GM12878 (cell line): ENCODE measurements around the gene STAM2.

Experiments used
- CTCF ChIP-seq, 3 experiments: IDR thresholded peaks in 2 of 3; conservative IDR thresholded peaks in 1 of 3; 2 replicates each; pipeline ENCODE4 v1.5.1; 2011; ENCODE audit warnings: low read depth in 3 of 3, low read length in 3 of 3, mild to moderate bottlenecking in 3 of 3, control low read depth in 2 of 3, moderate library complexity in 2 of 3, inconsistent platforms in 1 of 3, mixed read lengths in 1 of 3; ENCODE audit not compliant: control insufficient read depth in 2 of 3, insufficient read depth in 1 of 3; ENCODE audit errors: extremely low read depth in 1 of 3
- TF ChIP-seq, protein P1 (sequence below): IDR thresholded peaks from 2 replicates; pipeline ENCODE4 v1.6.1; 2011; ENCODE audit warnings: mild to moderate bottlenecking, low read depth, low read length, moderate library complexity; ENCODE audit not compliant: insufficient replicate concordance

DNA sequence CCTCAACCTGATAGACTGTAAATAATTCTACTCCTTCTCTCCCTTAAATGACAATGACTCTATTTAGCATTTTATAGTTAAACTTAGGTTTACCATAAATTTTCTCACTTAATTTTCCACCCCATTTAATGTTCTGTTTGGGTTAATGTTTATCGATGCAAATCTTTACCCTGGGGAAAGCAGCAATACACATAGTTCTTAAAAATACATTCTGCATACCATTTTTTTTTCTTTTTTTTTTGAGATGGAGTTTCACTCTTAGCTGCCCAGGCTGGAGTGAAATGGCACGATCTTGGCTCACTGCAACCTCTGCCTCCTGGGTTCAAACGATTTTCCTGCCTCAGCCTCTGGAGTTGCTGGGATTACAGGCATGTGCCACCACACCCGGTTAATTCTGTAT is 14.0 kb downstream of the STAM2 start:
- TF ChIP-seq CTCF (IDR thresholded peaks at IDR 0.05 in 2 of 3, conservative IDR thresholded peaks at IDR 0.05 in 1 of 3; ENCODE audit: control insufficient read depth in 2 of 3, extremely low read depth in 1 of 3, insufficient read depth in 1 of 3, low read depth in 3 of 3, low read length in 3 of 3), result no peak
- TF ChIP-seq, protein P1, sequence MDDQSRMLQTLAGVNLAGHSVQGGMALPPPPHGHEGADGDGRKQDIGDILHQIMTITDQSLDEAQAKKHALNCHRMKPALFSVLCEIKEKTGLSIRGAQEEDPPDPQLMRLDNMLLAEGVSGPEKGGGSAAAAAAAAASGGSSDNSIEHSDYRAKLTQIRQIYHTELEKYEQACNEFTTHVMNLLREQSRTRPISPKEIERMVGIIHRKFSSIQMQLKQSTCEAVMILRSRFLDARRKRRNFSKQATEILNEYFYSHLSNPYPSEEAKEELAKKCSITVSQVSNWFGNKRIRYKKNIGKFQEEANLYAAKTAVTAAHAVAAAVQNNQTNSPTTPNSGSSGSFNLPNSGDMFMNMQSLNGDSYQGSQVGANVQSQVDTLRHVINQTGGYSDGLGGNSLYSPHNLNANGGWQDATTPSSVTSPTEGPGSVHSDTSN, result no peak
